Activated CD8-positive, alpha-beta memory T cell treated with anti-CD3 and anti-CD28 coated beads, Interleukin-2, amount 50 U/mL, for 4 hours (primary cell): ENCODE data around the gene PRRT3.

Experiments
- DNase-seq: peaks from one replicate; pipeline ENCODE4 v3.0.0-alpha.2; 2020

Gene PRRT3

DNA sequence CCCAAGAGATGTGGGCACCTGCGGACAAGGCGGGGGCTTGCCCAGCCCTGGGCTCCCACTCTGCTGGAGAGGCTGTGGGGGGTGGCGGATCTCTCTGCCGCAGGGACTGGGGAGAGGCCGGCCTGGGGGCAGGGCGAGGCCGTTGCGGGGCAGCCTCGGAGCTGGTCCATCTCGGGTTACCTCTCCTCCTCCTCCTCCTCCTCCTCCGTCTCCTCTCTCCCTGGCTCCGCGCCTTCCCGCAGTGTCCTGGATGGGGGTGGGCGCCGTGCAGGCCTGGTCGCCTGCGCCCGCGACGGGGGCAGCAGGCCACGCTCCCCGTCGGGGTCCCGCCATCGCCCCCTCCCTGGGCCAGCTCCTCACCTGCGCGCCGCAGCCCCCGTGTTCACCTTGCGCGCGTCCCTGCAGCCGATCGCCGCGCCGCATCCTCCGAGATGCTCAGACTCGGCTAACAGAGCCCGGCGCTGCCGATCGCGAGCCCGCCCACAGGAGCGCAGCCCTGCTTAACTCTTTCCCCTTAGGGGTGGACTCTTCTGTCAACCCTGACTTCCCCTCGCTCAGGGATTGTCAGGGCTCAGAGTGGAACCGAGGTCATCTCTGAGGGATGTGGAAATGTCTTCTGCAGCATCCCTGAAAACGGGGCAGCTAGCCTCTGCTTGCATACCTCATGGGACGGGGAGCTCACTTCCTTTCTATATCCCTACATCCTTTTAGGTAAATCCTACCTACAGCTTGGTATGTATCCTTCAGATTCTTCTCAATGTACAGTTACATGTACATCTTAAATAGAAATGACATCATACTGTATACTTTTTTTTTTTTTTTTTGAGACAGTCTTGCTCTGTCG, at the start of gene PRRT3:
Gene PRRT3 (minus strand): TSS at position 447 of the 844 bp plus-strand sequence. CDS start 2,293 bp downstream, outside the sequence.
- peak; percentile 56 for DNase-seq

DNA sequence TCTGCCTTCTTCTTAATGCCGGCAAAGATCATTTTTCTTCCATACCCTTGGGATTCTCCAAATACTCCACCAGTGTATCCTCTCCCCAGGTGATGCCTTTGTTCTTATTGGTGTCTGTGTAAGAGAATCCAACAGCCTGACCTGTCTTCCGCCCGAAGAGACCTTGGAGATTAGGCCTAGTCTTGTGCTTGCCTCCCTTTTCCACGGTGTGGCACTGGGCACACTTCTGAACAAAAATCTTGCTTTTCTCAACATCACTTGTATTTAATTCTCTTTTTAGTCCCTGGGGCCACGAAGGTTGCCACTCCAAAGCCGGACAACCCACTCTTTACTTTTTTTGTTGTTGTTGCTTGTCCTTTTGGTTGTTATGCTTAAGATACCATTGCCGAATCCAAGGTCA, 48.5 kb upstream of the PRRT3 start:
- no peak for DNase-seq

DNA sequence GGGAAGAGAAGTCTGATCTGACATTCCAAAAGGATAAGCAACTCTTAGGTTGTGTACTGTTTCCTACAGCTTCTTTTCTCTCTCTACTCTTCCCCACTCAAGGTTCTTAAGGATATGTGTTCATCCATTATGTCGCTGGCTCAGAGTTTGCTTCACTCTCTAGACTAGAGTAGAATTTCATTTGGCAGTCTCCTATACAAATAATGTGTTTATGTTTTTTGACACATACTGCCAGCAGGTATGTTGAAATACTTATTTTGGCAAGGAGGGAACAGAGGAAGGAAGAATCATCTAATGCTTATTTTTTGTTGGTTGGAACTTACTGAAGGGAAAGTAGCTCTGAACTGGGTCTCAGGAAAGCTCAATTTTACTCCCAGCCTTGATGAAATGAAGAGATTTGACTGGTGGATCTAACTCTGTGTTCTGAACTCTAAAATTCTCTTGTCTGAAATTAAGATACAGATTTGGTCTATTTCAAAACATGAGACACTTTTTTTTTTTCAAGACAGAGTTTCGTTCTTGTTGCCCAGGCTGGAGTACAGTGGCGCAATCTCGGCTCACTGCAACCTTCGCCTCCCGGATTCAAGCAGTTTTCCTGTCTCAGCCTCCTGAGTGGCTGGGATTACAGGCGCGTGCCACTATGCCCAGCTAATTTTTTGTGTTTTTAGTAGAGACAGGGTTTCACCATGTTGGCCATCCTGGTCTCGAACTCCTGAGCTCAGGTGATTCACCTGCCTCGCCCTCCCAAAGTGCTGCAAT, 42.1 kb upstream of the PRRT3 start:
- no peak for DNase-seq

DNA sequence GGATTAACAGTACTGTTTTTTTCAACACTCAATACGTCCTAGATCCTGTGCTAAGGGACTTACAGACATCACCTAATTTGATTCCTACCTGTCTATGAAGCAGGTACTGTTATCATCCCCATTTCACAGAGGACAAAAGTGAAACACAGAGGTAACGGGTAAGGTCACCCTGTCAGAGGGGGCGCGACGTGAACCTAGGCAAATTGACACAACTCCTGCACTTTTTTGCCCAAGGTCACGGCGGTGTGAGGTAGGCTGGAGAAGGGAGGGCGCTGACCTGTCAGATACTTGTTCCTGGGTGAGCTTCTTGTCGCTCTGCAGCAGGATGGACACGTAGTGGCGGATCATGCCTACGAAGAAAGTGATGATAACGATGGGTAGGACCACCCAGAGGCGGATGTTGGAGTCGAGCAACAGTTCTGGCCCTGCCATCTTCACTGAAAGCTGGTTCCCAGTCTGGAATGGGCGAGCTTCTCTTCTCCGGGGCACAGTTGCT, 34.1 kb upstream of the PRRT3 start:
- no peak for DNase-seq

DNA sequence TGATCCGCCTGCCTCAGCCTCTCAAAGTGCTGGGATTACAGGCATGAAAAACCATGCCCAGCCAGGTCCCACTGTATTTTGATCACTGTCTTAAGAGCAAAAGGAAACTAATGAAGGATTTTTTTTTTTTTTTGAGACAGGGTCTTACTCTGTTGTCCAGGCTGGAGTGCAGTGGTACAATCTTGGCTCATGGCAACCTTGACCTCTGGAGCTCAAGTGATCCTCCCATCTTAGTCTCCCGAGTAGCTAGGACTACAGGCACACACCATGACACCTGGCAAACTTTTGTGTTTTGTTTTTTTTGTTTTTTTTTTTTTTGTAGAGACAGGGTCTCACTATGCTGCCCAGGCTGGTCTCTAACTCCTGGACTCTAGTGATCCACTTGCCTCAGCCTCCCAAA, 28.0 kb upstream of the PRRT3 start:
- DNase-seq = no peak

DNA sequence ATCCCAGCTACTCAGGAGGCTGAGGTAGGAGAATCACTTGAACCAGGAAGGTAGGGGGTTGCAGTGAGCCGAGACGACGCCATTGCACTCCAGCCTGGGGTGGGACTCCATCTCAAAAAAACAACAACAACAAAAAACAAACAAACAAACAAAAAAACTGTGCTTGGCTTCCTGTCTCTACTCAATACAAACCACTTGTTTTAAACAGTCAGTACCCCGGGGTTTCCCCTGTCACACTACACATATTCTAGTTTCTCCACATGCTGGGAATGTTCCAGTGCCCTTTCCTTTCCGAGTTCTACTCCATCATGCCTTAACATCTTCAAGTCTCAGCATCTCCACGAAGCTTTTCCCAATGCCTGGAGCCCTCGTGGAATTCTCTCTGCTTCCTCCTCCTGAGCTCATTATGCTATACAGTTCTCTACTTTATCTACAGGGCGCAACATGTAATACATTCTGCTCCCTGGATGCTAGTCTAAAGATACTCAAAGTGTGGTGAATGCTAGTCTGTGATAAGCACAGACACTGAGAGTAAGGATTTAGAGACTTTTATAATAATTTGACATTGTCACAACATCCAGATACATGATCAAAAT, 26.6 kb upstream of the PRRT3 start:
- DNase-seq = no peak

DNA sequence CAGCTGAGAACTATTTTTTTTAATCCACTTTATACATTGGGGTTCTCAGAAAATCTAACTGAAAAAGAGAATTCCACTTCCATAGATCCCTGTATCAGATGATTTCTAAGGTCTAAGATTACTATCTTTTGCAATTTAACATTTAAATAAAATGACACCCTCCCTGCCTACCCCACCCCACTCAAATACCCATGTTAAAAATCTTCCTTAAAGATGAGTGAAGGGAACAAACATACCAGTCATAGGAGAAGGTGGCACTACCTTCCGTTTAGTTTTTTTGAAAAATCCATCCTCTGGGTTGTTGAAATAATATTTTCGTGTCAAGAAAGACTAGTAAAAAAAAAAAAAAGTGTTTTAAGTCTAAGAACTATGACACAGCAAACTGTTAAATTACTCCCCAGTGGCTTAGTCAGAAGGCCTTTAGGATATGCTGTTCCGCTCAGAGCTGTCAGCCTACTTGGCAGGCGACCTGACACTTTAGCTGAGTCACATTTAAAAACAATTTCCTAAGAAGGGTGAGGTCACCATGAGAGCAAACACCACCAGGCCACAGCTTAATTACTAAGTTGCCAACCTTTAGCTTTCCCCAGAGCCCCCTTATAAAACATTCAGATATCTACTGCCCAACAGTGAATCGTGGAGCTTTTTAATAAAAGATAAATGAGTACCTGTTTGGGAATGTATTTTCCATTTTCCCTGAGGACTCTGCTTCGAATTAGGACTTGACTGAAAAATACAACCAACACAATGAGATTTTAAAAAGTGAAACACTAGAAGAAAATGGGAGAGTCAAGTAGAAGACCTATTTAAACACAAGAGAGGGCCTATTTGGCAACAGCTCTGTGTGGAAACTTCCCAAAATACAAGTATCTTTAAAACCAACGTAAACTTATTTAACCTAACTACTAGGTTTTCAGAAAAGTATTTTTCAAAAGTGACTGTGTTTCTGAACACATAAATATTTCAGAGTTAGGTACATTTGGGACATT, 24.8 kb upstream of the PRRT3 start:
- DNase-seq = no peak

DNA sequence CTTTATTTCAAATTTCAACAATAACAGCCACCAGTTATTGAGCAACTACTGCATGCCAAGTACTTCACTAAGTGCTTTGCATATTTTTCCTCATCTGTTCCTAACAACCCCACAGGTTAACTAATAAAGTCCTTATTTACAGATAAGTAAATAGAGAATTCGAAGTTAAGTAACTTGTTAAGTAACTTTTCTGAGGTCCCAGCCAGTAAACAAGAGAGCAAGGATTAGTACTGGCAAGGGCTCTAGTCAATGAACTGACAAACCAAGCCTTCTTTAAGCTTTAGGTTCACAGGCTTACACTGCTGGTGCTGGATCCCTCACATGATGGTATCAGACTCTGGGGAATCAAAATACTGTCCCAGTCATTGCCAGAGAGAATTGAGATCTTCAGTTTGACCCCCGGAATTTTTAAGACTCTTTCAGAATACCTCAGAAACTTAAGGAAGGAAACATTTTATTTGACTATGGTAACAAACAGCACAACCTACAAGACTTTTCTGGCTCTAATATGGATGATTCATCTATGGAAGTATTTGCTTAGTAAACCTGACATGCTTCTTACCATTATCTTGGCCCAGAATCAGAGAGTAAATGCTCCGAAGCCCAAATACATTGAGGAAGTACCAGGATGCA, 17.9 kb upstream of the PRRT3 start:
- DNase-seq = no peak

DNA sequence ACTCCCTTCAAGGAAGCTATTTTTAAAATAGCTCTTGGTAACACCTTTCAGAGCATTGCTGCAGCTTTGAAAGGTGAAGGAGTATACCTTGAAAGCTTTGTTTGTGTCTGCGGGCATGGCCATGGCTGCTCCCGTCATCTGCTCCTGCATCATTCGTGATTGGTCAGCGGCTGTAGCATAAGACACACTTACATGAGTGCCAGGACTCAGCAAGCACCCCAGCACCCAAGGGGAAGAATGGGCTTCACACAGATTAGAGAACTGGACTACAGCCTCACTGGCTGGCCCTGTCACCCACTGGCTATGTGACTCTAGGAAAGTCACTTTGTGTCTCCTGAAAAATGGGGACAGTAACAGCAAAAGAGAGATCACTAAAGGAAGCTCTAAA, 17.4 kb upstream of the PRRT3 start:
- no peak for DNase-seq

DNA sequence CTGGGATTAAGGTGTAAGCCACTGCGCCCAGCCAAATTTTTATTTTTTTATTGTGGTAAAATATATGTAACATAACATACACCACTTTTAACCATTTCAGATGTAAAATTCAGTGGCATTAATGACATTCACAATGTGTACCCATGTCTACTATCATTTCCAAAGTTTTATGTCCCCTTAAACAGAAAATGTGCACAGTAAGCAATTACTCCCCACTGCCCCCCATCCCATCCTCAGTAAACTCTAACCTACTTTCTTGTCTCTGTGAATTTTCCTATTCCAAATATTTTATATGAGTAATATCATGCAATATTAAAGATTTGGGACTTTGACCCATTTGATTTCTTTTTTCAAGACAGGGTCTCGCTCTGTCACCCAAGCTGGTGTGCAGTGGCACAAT, 14.6 kb upstream of the PRRT3 start:
- no peak for DNase-seq

DNA sequence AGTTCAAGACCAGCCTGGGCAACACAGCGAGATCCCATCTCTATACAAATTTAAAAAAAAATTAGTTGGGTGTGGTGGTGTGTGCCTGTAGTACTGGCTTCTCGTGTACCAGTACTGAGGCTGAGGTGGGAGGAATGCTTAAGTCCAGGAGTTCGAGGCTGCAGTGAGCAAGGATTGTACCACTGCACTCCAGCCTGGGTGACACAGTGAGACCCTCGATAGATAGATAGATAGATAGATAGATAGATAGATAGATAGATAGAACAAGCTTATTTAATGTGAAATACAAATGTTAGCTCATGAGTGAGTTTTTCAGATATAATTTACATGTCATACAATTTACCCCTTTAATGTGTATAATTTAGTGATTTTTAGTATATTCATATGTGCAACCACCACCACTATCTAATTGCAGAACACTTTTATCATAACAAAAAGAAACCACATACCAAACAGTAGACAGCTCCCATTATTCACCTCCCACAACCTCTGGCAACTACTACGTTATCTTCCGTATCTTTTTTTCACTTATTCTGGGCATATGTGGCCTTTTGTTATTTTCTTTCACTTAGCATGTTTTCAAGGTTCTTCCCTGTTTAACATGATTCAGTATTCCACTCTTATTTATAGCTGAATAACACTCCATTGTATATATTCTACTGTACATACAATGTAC, 13.1 kb upstream of the PRRT3 start:
- no peak for DNase-seq

DNA sequence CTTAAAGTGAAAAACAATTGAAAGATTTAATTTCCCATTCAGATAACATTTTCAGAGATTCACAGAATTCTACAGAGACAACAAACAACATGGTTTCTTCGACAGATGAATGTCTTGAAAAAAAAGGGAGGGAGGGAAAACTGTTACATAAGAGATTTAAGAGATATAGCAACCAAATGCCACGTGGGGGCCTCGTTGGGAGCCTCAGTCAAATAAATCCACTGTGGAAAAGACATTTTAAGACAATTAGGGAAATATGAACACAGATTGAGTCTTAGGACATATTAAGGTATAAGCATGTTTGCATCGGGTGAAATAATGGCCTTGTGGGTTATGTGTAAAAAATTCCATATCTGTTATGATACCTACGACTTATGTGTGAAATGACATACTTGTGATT, 5.0 kb upstream of the PRRT3 start:
- DNase-seq = no peak

DNA sequence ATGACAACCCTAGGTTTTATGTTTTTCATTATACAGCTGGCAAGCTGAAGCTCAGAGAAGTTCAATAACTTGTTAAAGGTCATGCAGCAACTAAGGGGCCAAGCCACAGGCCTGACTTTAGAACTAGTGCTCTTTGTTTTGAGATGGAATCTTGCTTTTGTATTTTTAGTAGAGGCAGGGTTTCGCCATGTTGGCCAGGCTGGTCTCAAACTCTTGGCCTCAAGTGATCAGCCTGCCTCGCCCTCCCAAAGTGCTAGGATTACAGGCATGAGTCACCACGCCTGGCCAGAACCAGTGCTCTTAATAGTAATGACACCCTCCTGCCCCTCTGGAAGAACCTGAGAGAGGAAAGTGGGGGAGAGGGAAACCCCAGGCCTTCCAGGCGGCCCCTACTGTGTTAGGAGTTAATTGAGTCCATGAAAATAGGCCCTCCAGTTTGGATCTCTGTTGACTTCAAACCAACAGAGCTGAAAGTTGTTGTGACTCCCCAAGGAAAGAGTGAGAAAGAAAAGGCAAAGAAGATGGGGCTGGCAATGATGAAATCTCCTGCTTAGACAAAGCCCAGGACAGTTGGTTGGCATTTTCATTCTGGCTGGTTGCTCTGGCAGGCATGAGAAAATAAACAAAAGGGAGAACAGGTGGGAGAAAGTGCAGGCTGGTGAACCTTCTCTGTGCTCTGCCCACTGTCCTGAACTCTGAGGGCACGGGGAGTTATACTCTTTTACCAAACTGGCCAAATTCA, 3.6 kb upstream of the PRRT3 start:
- DNase-seq = no peak

DNA sequence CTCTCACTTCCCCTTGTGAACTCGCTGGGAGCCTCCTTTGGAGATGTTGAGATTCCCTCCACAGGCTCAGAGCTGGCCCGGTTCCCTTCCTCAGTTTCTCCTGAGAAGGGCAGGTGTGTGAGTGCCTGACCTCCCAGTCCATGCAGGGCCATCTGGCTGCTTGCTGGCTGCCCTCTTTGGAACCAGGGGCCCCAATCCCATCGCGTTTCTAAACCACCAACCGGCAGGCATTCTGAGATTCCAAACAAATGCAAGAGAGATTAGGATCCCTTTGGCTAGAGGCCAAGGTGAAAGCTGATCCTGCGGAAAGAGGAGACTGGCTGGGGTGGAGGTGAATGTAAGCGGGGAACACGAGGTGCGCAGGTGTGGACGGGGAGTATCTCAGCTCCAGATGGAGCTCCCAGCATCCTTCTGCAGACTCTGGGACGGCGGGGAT, 2.9 kb upstream of the PRRT3 start:
- no peak for DNase-seq

DNA sequence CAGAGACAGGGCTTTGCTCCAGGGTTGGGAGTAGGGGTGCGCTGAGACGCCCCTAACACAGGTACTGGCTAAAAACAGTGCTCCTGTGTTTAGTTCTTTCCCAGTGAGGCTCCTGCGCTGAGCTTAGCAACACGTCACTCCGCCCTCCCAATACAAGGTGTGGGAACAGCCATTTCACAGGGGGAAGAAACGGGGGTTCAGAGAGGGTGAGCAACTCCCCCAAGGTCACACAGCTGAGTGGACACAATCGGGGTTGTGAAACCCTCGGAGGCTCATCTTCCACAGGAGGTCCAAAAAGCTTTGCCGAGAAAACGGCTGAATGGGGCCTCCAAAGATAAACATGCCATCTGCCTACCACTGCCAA, 628 bp downstream of the PRRT3 start:
- DNase-seq = no peak

DNA sequence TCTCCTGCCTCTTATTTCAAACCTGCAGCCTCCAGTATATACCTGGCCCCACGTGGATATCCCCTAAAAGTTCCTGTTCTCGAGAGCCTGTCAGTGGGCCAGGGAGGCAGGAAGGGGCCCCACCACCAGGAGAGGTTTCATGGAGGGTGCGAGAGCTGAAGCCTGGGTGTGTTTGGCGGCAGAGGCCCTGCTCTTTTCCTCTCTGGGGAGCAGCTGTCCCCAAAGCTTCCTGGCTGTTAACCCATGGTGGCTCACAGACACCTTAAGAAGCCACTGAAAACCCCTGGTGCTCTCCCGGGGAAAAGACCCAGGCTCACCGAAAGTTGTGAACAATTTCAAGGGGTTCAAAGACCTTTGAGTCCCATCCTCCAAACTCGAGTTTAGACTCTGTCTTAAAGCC, 1.1 kb downstream of the PRRT3 start:
- no peak for DNase-seq

DNA sequence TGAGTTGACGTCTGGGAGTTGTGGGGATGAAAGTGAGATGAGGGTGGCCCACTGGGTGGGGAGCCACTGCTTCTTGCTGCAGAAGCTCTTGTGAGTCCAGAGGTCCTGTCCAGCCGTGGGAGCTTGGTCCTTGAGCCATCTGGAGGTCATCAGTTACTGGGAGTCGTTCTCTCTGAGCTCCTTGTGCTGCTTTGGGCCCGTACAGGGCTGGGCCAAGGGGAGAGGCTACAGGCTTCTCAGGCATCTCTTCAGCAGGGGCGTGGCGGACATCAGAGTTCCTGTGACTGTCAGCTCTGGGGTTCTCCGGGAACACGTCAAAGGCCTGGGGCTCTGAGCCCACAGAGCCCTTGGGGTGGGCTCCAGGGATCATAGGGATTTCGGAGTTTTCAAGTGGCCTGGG, 2.6 kb downstream of the PRRT3 start:
- DNase-seq = no peak

DNA sequence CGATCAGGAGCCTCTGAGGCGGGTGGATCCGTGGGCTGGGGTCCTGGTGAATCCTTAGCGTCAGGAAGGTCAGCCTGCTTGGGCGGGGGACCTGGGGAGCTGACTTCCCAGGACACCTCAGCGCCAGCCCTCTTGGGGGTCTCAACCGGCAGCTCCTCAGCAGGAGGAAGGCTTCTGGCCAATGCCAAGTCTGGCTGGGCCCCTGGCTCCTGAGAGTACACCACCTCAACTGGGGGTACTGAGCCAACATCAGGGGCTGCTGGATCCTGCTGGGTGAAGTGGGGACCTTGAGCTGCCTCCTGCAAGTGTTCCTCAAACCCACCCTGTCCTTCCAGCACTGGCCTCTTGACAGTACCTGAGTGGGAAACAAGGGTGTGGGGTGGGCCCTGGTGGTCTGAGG, 3.1 kb downstream of the PRRT3 start:
- DNase-seq = no peak

DNA sequence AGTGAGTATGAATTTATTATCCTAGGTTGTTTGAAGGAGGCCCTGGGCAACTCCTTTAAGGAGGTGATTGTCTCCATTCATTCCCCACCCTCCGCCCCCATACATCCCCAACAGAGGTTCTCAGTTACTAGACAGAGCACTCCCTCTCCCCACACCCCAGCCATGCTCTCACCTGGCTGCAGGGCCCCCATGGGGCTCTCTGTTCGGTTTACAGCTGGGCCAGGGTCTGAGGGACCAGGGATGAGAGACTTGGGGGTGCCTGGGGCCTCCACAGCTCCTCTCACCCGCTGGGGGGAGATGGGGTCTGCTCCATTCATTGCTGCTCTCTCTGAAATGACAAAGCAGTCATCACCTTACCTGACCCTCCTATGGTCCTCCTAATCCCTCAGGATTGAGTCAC, 3.6 kb downstream of the PRRT3 start:
- no peak for DNase-seq
